K562 (cell line): Measurements from ENCODE around the gene PRMT5. TPM values are rescaled to one million over a fixed set of nuclear protein-coding genes. Genes with fewer than 3 reads are reported as not detected.
A peak's percentile ranks its signal among the peaks of the same experiment; 100 is the strongest.

ENCODE experiments used
- MCM2 ChIP-seq: fragments of 450-650 bp; IDR thresholded peaks from 2 replicates; pipeline ENCODE4 v1.6.1; 2017; ENCODE audit warnings: low read depth, mild to moderate bottlenecking
- SIX5 ChIP-seq, 2 experiments: IDR thresholded peaks; 2 replicates each; pipeline ENCODE4 v1.6.1; 2011; ENCODE audit warnings: low read length in 2 of 2, borderline replicate concordance in 1 of 2, low read depth in 1 of 2, mild to moderate bottlenecking in 1 of 2, moderate library complexity in 1 of 2; ENCODE audit not compliant: insufficient read depth in 1 of 2
- STAT5A ChIP-seq: IDR thresholded peaks from 2 replicates; pipeline ENCODE4 v1.6.1; 2012; ENCODE audit warnings: low read length, inconsistent platforms, borderline replicate concordance
- ZNF41 ChIP-seq: fragments of 250-450 bp; sonication (Bioruptor Pico); conservative IDR thresholded peaks from 2 replicates; pipeline ENCODE4 v1.4.0; 2020; ENCODE audit warnings: mild to moderate bottlenecking
- ZNF431 ChIP-seq: sonication (generic); formaldehyde crosslinking; IDR thresholded peaks from 2 replicates; pipeline ENCODE4 v1.8.0; 2022; ENCODE audit warnings: mild to moderate bottlenecking, missing genetic modification reagents
- polyA plus RNA-seq, 8 experiments: library from polyadenylated mRNA; depleted of rRNA in 4 of 8; stranded (reverse) in 5 of 8; unstranded in 3 of 8; fragments of >200 nt; fragmentation: Nextera tagmentation in 2 of 8; fragmentation: Illumina TruSeq in 1 of 8; extraction: Ambion mirVana in 2 of 8; extraction: Trizol in 1 of 8; gene quantifications; 2 replicates each; pipeline versions ENCODE4 v1.2.1 to v1.2.3, GENCODE V29; 2011 to 2014; ENCODE audit warnings: inconsistent platforms in 1 of 8, missing spikeins in 1 of 8
- total RNA-seq, 7 experiments: library from RNA; depleted of rRNA in 6 of 7; stranded (reverse); fragments of >200 nt in 6 of 7; fragmentation: Illumina TruSeq in 2 of 7; extraction: Trizol in 2 of 7; gene quantifications; 2 replicates each; pipeline versions ENCODE4 v1.2.1 to v1.2.3, GENCODE V29; 2011 to 2021; ENCODE audit warnings: low replicate concordance in 1 of 7
- TF ChIP-seq, protein P1 (sequence below): fragments of 450-650 bp; IDR thresholded peaks from 2 replicates; pipeline ENCODE4 v1.6.1; 2016; ENCODE audit warnings: mild to moderate bottlenecking, moderate library complexity
- TF ChIP-seq, protein P2 (sequence below), 3 experiments: IDR thresholded peaks in 2 of 3; conservative IDR thresholded peaks in 1 of 3; 2 replicates each; pipeline ENCODE4 v1.5.1; 2011 to 2012; ENCODE audit warnings: low read length in 3 of 3, mild to moderate bottlenecking in 3 of 3, control low read depth in 2 of 3, improper control_type of control experiment in 1 of 3, inconsistent platforms in 1 of 3, low read depth in 1 of 3, mixed read lengths in 1 of 3, moderate library complexity in 1 of 3; ENCODE audit not compliant: insufficient read depth in 2 of 3
- TF ChIP-seq, protein P3 (sequence below): fragments of 250-450 bp; sonication (Bioruptor Pico); IDR thresholded peaks from 2 replicates; pipeline ENCODE4 v1.5.0; 2021; ENCODE audit warnings: mild to moderate bottlenecking, borderline replicate concordance

PRMT5 gene
- total and polyA plus RNA-seq, 9 of the 15 experiments (the other 6 are each of a cell fraction or from before 2014, with no cell fraction given): 114 to 552 (median 222) TPM

DNA sequence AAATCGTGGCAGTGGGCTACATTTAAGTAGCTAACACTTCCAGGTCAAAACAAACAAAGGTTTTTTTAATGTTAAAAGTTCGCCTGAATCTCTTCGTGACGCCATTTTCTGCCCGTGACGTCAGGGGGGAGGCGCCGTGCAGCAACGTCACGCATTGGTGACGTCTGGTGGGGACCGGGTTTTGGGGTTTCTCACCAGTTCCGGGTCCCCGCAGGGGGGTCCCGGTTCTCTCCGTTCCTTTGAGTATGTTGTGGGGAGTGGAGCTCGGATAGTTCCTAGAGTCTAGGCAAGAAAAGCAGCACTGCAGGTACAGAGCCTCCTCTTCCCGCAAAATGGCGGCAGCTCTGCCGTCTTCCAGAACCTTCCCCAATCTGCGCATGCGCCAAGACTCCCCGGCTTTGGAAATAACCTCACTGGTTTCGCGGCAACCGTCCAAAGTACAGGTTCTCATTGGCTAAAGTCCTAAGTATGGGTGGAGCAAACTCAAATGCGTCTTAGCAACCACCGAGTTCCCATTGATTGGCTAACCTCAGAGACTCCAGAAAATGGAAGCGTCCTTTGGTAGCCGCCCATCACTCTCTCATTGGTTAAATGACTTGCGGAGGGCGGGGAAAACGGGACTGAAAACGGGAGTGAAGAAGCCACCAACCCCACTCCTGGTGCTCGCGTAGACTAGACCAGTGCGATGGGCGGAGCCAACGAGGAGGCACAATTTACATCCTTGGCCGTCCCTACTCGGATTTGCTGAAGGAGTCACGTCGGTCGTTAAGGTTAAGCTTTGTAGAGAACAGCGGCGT is 10.2 kb downstream of the PRMT5 start, which contains the start of gene RBM23 (continued):
- TF ChIP-seq SIX5 (IDR thresholded peaks at IDR 0.05; ENCODE audit: borderline replicate concordance in 1 of 2, insufficient read depth in 1 of 2, low read depth in 1 of 2, low read length in 2 of 2) (no peak), ZNF431 (CRISPR knock-in tag) (no peak), STAT5A (no peak), ZNF41 (CRISPR knock-in tag) (no peak), MCM2 (no peak)
- TF ChIP-seq, protein P1, sequence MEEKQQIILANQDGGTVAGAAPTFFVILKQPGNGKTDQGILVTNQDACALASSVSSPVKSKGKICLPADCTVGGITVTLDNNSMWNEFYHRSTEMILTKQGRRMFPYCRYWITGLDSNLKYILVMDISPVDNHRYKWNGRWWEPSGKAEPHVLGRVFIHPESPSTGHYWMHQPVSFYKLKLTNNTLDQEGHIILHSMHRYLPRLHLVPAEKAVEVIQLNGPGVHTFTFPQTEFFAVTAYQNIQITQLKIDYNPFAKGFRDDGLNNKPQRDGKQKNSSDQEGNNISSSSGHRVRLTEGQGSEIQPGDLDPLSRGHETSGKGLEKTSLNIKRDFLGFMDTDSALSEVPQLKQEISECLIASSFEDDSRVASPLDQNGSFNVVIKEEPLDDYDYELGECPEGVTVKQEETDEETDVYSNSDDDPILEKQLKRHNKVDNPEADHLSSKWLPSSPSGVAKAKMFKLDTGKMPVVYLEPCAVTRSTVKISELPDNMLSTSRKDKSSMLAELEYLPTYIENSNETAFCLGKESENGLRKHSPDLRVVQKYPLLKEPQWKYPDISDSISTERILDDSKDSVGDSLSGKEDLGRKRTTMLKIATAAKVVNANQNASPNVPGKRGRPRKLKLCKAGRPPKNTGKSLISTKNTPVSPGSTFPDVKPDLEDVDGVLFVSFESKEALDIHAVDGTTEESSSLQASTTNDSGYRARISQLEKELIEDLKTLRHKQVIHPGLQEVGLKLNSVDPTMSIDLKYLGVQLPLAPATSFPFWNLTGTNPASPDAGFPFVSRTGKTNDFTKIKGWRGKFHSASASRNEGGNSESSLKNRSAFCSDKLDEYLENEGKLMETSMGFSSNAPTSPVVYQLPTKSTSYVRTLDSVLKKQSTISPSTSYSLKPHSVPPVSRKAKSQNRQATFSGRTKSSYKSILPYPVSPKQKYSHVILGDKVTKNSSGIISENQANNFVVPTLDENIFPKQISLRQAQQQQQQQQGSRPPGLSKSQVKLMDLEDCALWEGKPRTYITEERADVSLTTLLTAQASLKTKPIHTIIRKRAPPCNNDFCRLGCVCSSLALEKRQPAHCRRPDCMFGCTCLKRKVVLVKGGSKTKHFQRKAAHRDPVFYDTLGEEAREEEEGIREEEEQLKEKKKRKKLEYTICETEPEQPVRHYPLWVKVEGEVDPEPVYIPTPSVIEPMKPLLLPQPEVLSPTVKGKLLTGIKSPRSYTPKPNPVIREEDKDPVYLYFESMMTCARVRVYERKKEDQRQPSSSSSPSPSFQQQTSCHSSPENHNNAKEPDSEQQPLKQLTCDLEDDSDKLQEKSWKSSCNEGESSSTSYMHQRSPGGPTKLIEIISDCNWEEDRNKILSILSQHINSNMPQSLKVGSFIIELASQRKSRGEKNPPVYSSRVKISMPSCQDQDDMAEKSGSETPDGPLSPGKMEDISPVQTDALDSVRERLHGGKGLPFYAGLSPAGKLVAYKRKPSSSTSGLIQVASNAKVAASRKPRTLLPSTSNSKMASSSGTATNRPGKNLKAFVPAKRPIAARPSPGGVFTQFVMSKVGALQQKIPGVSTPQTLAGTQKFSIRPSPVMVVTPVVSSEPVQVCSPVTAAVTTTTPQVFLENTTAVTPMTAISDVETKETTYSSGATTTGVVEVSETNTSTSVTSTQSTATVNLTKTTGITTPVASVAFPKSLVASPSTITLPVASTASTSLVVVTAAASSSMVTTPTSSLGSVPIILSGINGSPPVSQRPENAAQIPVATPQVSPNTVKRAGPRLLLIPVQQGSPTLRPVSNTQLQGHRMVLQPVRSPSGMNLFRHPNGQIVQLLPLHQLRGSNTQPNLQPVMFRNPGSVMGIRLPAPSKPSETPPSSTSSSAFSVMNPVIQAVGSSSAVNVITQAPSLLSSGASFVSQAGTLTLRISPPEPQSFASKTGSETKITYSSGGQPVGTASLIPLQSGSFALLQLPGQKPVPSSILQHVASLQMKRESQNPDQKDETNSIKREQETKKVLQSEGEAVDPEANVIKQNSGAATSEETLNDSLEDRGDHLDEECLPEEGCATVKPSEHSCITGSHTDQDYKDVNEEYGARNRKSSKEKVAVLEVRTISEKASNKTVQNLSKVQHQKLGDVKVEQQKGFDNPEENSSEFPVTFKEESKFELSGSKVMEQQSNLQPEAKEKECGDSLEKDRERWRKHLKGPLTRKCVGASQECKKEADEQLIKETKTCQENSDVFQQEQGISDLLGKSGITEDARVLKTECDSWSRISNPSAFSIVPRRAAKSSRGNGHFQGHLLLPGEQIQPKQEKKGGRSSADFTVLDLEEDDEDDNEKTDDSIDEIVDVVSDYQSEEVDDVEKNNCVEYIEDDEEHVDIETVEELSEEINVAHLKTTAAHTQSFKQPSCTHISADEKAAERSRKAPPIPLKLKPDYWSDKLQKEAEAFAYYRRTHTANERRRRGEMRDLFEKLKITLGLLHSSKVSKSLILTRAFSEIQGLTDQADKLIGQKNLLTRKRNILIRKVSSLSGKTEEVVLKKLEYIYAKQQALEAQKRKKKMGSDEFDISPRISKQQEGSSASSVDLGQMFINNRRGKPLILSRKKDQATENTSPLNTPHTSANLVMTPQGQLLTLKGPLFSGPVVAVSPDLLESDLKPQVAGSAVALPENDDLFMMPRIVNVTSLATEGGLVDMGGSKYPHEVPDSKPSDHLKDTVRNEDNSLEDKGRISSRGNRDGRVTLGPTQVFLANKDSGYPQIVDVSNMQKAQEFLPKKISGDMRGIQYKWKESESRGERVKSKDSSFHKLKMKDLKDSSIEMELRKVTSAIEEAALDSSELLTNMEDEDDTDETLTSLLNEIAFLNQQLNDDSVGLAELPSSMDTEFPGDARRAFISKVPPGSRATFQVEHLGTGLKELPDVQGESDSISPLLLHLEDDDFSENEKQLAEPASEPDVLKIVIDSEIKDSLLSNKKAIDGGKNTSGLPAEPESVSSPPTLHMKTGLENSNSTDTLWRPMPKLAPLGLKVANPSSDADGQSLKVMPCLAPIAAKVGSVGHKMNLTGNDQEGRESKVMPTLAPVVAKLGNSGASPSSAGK: no peak; the same call in 1 of the 2 replicates
- TF ChIP-seq, protein P2, sequence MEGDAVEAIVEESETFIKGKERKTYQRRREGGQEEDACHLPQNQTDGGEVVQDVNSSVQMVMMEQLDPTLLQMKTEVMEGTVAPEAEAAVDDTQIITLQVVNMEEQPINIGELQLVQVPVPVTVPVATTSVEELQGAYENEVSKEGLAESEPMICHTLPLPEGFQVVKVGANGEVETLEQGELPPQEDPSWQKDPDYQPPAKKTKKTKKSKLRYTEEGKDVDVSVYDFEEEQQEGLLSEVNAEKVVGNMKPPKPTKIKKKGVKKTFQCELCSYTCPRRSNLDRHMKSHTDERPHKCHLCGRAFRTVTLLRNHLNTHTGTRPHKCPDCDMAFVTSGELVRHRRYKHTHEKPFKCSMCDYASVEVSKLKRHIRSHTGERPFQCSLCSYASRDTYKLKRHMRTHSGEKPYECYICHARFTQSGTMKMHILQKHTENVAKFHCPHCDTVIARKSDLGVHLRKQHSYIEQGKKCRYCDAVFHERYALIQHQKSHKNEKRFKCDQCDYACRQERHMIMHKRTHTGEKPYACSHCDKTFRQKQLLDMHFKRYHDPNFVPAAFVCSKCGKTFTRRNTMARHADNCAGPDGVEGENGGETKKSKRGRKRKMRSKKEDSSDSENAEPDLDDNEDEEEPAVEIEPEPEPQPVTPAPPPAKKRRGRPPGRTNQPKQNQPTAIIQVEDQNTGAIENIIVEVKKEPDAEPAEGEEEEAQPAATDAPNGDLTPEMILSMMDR (IDR thresholded peaks at IDR 0.05 in 2 of 3, conservative IDR thresholded peaks at IDR 0.05 in 1 of 3; ENCODE audit: insufficient read depth in 2 of 3, low read depth in 1 of 3, low read length in 3 of 3): peak in 1 of 3 experiments; percentile 8; a peak in 1 of 6 replicates
- TF ChIP-seq, protein P3, sequence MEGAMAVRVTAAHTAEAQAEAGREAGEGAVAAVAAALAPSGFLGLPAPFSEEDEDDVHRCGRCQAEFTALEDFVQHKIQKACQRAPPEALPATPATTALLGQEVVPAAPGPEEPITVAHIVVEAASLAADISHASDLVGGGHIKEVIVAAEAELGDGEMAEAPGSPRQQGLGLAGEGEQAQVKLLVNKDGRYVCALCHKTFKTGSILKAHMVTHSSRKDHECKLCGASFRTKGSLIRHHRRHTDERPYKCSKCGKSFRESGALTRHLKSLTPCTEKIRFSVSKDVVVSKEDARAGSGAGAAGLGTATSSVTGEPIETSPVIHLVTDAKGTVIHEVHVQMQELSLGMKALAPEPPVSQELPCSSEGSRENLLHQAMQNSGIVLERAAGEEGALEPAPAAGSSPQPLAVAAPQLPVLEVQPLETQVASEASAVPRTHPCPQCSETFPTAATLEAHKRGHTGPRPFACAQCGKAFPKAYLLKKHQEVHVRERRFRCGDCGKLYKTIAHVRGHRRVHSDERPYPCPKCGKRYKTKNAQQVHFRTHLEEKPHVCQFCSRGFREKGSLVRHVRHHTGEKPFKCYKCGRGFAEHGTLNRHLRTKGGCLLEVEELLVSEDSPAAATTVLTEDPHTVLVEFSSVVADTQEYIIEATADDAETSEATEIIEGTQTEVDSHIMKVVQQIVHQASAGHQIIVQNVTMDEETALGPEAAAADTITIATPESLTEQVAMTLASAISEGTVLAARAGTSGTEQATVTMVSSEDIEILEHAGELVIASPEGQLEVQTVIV (CRISPR knock-in tag): peak; percentile 68; the same call in 1 of the 2 replicates
